Thyroid gland (tissue), 4 donors: ENCODE data around the gene WSB2. TPM values are rescaled to one million over a fixed set of nuclear protein-coding genes. Genes with fewer than 3 reads are reported as not detected.

Experiments
- DNase-seq, 2 donors: peaks; one replicate each; pipeline ENCODE4 v3.0.0-alpha.2; 2019
- H3K27ac ChIP-seq, 3 donors: fragments of 200-600 bp; sonication (generic); 1 replicate in 2 of 3; 2 replicates in 1 of 3; pipeline ENCODE4 v1.5.1; 2016 to 2019; ENCODE audit warnings: mild to moderate bottlenecking in 1 of 3, moderate library complexity in 1 of 3
- H3K27me3 ChIP-seq: fragments of 200-600 bp; sonication (generic); one replicate; pipeline ENCODE4 v1.5.1; 2019
- H3K36me3 ChIP-seq, 2 donors: fragments of 200-600 bp; sonication (generic); one replicate each; pipeline ENCODE4 v1.5.1; 2016 to 2019
- H3K4me1 ChIP-seq, 2 donors: fragments of 200-600 bp; sonication (generic); one replicate each; pipeline ENCODE4 v1.5.1; 2017 to 2019
- H3K4me3 ChIP-seq, 3 donors: fragments of 200-600 bp; sonication (generic); replicated peaks in 1 of 3; 1 replicate in 2 of 3; 2 replicates in 1 of 3; pipeline ENCODE4 v1.5.1; 2016; ENCODE audit warnings: mild to moderate bottlenecking in 1 of 3
- H3K9me3 ChIP-seq: fragments of 200-600 bp; sonication (generic); one replicate; pipeline ENCODE4 v1.5.1; 2017
- CTCF ChIP-seq, 6 experiments: fragments of 200-600 bp in 3 of 6; fragments of 450-650 bp in 3 of 6; sonication (generic) in 3 of 6; IDR thresholded peaks; one replicate each; pipeline ENCODE4 v1.5.1; 2016 to 2019; ENCODE audit warnings: antibody characterized with exemption in 6 of 6, mild to moderate bottlenecking in 2 of 6, inconsistent platforms in 1 of 6, moderate library complexity in 1 of 6
- POLR2A ChIP-seq, 2 donors: fragments of 450-650 bp; IDR thresholded peaks; one replicate each; pipeline ENCODE4 v1.6.1; 2017; ENCODE audit warnings: antibody characterized with exemption in 2 of 2, mild to moderate bottlenecking in 2 of 2, moderate library complexity in 1 of 2
- WGBS, 2 donors: methylation state at CpG; one replicate each; pipeline ENCODE4 v1.1.5; 2017; 5-methylcytosine and 5-hydroxymethylcytosine counted together
- intact Hi-C: fragments of 100-400 bp; cut with DNase I; formaldehyde crosslinking; loops from one replicate; pipeline ENCODE4 v1.15.1; 2023
- small RNA-seq: library from RNA; depleted of rRNA; stranded (forward); fragments of <200 nt; gene quantifications from one replicate; pipeline ENCODE3, GENCODE V24; 2016
- total RNA-seq, 4 donors: library from RNA; depleted of rRNA; stranded (reverse); fragments of >200 nt; gene quantifications; one replicate each; pipeline ENCODE4 v1.2.3, GENCODE V29; 2016

WSB2 gene
- total RNA-seq, 4 donors from 2014 or later: 64.6 to 97.0 (median 86.0) TPM

- no peaks in the 10 kb centered on the region for H3K36me3 ChIP-seq
- TF ChIP-seq CTCF (IDR thresholded peaks at IDR 0.05): no peak
- TF ChIP-seq POLR2A (IDR thresholded peaks at IDR 0.05): no peak
- H3K4me3 ChIP-seq: no peak overlapping the region
- no peaks in the 10 kb centered on the region for H3K27me3 ChIP-seq
- no peak for DNase-seq
- H3K9me3 ChIP-seq: no peaks in the 10 kb centered on the region
- H3K4me1 ChIP-seq: no peaks in the 10 kb centered on the region
- intact Hi-C loops: no loop called here
- H3K27ac ChIP-seq: no peak overlapping the region
- 75 to 78% methylated on average over 3 of the region's 3 CpGs for WGBS, 2 donors
Measured at GRCh38 chr12:117994551-117995438, 66.2 kb downstream of the WSB2 start.

- Histone ChIP-seq H3K36me3 (no peaks in the 10 kb centered on the region), H3K9me3 (no peaks in the 10 kb centered on the region), H3K27ac (no peak overlapping the region), H3K27me3 (no peaks in the 10 kb centered on the region), H3K4me3 (no peak overlapping the region), H3K4me1 (no peaks in the 10 kb centered on the region)
- TF ChIP-seq POLR2A (IDR thresholded peaks at IDR 0.05): no peak
- no peak for TF ChIP-seq CTCF (IDR thresholded peaks at IDR 0.05)
- WGBS, 2 donors: 68 to 82% methylated on average over 4 of the region's 4 CpGs
- no peak for DNase-seq
- intact Hi-C loops: no loop called here
Measured at GRCh38 chr12:117986705-117987469, 74.1 kb downstream of the WSB2 start.

- no peak for TF ChIP-seq POLR2A (IDR thresholded peaks at IDR 0.05)
- TF ChIP-seq CTCF (IDR thresholded peaks at IDR 0.05): no peak
- H3K27ac ChIP-seq: no peak overlapping the region
- no peak for DNase-seq
- WGBS, 2 donors: 85 to 94% methylated on average over 2 of the region's 2 CpGs
- H3K4me3 ChIP-seq: no peak overlapping the region
- no peaks in the 10 kb centered on the region for H3K36me3 ChIP-seq
- H3K9me3 ChIP-seq: no peaks in the 10 kb centered on the region
- intact Hi-C loops: no loop called here
- no peaks in the 10 kb centered on the region for H3K27me3 ChIP-seq
- H3K4me1 ChIP-seq: no peaks in the 10 kb centered on the region
Measured at GRCh38 chr12:117985182-117985581, 75.8 kb downstream of the WSB2 start.

Small RNAs within 50 kb of the gene (small RNA-seq; reads per million reads assigned to genes)
- not detected for gene AC131159.1

Other genes with a start within 250 kb of the WSB2 start
- gene KSR2, start 92.2 kb downstream of the WSB2 start, total RNA-seq: 10 to 100 TPM in 1 of 4 donors, 1 to 10 TPM in 3; 1.2 to 11.0 (median 2.2) TPM
- gene RFC5, start 44.5 kb downstream of the WSB2 start, total RNA-seq: 10 to 100 TPM; 15.4 to 18.8 (median 17.2) TPM
- gene VSIG10, start 42.8 kb upstream of the WSB2 start, total RNA-seq: 10 to 100 TPM; 62.0 to 93.7 (median 76.6) TPM
- gene PEBP1, start 74.9 kb upstream of the WSB2 start, total RNA-seq: 1,000 to 10,000 TPM in 3 of 4 donors, 100 to 1,000 TPM in 1; 695 to 2,015 (median 1,366) TPM